Measurements from ENCODE around the gene DISP2. TPM values are rescaled to one million over a fixed set of nuclear protein-coding genes. Genes with fewer than 3 reads are reported as not detected.

DISP2 gene
- total RNA-seq, 1 donor from 2014 or later, result 0.38 TPM

- H3K9me3 Mint-ChIP-seq, result no peaks in the 10 kb centered on the region
- ChIA-PET POLR2A (no interaction called here), CTCF (interaction anchor here (0.8 to 13.8 kb wide), 8 partner anchors 10 to 124 kb away, joined by 3 to 310 read pairs (median 6); partner anchors contain the start of genes INAFM2, PHGR1 and PLCB2)
- TF ChIP-seq, protein P1, sequence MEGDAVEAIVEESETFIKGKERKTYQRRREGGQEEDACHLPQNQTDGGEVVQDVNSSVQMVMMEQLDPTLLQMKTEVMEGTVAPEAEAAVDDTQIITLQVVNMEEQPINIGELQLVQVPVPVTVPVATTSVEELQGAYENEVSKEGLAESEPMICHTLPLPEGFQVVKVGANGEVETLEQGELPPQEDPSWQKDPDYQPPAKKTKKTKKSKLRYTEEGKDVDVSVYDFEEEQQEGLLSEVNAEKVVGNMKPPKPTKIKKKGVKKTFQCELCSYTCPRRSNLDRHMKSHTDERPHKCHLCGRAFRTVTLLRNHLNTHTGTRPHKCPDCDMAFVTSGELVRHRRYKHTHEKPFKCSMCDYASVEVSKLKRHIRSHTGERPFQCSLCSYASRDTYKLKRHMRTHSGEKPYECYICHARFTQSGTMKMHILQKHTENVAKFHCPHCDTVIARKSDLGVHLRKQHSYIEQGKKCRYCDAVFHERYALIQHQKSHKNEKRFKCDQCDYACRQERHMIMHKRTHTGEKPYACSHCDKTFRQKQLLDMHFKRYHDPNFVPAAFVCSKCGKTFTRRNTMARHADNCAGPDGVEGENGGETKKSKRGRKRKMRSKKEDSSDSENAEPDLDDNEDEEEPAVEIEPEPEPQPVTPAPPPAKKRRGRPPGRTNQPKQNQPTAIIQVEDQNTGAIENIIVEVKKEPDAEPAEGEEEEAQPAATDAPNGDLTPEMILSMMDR (IDR thresholded peaks at IDR 0.05), result no peak
- DNase-seq (no peak), ATAC-seq (ENCODE audit: low read depth) (no peak)
- H3K27me3 Mint-ChIP-seq, result no peaks in the 10 kb centered on the region
- H3K4me1 Mint-ChIP-seq, result peaks cover 10% of the 10 kb centered on the region
- H3K27ac Mint-ChIP-seq, result no peak within 1 kb of the TSS
- intact Hi-C loops (cut with micrococcal nuclease), result no loop called here
- H3K4me3 Mint-ChIP-seq, result no peak within 1 kb of the TSS
- H3K36me3 Mint-ChIP-seq (ENCODE audit: low read depth), result no peaks in the 10 kb centered on the region
Measured at GRCh38 chr15:40340740-40341400, 17.1 kb upstream of the DISP2 start, which contains the start of gene CCDC9B. Gene CCDC9B (minus strand): TSS chr15:40340939. CDS start chr15:40340819, 120 bp downstream.

DNA sequence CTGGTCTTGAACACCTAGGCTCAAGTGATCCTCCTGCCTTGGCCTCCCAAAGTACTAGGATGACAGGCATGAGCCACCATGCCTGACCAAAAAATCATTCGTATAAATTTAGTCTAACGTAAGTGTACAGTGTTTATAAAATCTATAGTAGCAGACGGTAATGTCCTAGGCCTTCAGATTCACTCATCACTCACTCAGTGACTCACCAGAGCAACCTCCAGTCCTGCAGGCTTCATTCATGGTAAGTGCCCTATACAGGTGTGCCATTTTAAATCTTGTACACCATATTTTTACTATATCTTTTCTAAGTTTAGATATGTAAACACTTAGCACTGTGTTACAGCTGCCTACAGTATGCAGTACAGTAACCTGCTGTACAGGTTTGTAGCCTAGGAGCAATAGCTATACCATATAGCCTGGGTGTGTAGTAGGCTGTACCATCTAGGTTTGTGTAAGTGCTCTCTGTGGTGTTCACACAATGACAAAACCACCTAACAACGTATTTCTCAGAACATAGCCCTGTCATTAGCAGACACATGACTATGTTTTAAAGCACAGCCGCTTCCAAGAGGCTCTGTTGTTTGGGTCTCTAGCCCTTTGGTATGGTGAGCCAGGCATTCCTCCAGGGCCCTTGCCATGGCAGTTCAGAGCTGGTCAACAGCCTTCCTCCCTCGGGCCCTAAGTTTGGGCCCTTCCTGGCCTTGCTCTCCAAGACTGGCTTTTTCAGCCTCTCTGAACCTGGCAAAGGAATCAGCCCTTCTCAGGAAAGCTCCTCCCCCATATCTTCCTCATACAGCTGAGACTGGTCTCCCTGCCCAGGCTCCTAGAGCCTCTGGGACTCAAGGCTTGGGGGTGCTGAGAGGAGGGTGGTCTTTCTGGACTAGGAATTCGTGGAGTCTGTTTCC is 15.4 kb upstream of the DISP2 start:
- H3K4me3 Mint-ChIP-seq, result no peak overlapping the region
- H3K4me1 Mint-ChIP-seq, result peaks cover 4% of the 10 kb centered on the region
- no peak for DNase-seq
- H3K9me3 Mint-ChIP-seq, result no peaks in the 10 kb centered on the region
- no peak for ATAC-seq (ENCODE audit: low read depth)
- ChIA-PET CTCF (interaction anchor here (0.6 to 13.8 kb wide), 6 partner anchors 29 to 200 kb away, joined by 3 to 310 read pairs (median 4); partner anchors contain the start of genes INAFM2 and PLCB2), POLR2A (no interaction called here)
- H3K27me3 Mint-ChIP-seq, result no peaks in the 10 kb centered on the region
- no peak overlapping the region for H3K27ac Mint-ChIP-seq
- TF ChIP-seq, protein P1 (IDR thresholded peaks at IDR 0.05), result no peak
- no peaks in the 10 kb centered on the region for H3K36me3 Mint-ChIP-seq (ENCODE audit: low read depth)
- intact Hi-C loops (cut with micrococcal nuclease), result no loop called here

DNA sequence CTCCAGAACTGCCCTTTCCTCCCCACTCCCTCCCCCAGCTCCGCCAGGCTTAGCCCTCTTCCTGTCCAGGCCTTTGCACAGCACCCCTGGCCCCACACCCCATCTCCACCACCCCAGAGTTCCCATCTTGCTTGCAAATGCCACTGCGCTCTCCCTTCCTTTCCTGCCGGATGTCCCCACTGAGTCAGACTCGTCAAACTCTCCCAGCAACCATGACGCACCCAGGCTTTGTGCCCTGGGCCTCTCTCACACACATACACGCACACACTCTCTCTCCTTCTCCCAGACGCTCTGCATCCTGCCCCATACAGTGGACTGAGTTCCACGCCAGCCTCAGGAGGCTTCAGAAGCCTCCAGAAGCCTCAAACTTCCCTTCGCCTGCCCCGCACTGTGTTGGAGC is 14.5 kb upstream of the DISP2 start:
- H3K9me3 Mint-ChIP-seq, result no peaks in the 10 kb centered on the region
- ChIA-PET CTCF (interaction anchor here (0.7 to 13.8 kb wide), 10 partner anchors 29 to 201 kb away, joined by 3 to 310 read pairs (median 4); partner anchors contain the start of genes INAFM2, IVD, PAK6 and PLCB2), POLR2A (no interaction called here)
- no peak overlapping the region for H3K4me3 Mint-ChIP-seq
- no peaks in the 10 kb centered on the region for H3K36me3 Mint-ChIP-seq (ENCODE audit: low read depth)
- H3K4me1 Mint-ChIP-seq, result no peaks in the 10 kb centered on the region
- ATAC-seq (ENCODE audit: low read depth) (no peak), DNase-seq (no peak)
- H3K27me3 Mint-ChIP-seq, result no peaks in the 10 kb centered on the region
- TF ChIP-seq, protein P1 (IDR thresholded peaks at IDR 0.05), result no peak
- no peak overlapping the region for H3K27ac Mint-ChIP-seq
- intact Hi-C loops (cut with micrococcal nuclease), result no loop called here

DNA sequence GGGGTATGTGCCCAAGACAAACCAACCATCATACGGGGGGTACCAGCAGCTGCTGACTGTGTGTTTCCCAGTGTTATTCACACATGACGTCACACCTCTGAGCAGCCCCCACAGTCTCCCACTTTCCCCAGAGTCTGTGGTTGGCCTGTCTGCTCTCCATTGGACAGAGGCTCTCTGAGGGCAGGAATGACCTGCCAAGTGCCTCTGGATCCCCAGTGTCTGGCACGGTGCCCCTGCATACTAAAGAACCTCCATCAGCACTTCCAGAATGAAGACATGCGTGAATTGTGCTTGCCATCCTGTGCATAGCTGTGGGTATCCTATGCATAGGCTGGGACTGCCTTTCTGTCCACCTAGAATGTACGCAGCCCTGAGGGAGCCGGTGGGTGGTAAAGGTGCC is 13.8 kb upstream of the DISP2 start:
- Mint-ChIP-seq H3K4me1 (no peaks in the 10 kb centered on the region), H3K27ac (no peak overlapping the region), H3K4me3 (no peak overlapping the region), H3K9me3 (no peaks in the 10 kb centered on the region), H3K27me3 (no peaks in the 10 kb centered on the region), H3K36me3 (ENCODE audit: low read depth) (no peaks in the 10 kb centered on the region)
- DNase-seq (no peak), ATAC-seq (ENCODE audit: low read depth) (no peak)
- POLR2A ChIA-PET, result interaction anchor here (1.0 kb wide), 1 partner anchor 31 kb away, joined by 5 read pairs; no protein-coding TSS in a partner anchor
- CTCF ChIA-PET, result interaction anchor here (0.6 to 13.8 kb wide), 19 partner anchors 10 to 127 kb away, joined by 3 to 310 read pairs (median 4); partner anchors contain the start of genes INAFM2, IVD, KNSTRN and PAK6
- intact Hi-C loops (cut with micrococcal nuclease), result loop anchor here (1.0 kb wide), 3 partner anchors 24 to 163 kb away; no protein-coding TSS in a partner anchor
- TF ChIP-seq, protein P1 (IDR thresholded peaks at IDR 0.05), result no peak

Measured in activated B cell treated with CpG ODN at 0.5 μM for 24 hours (primary cell).